ENCODE measurements around the gene ABCA2. TPM values are rescaled to one million over a fixed set of nuclear protein-coding genes. Genes with fewer than 3 reads are reported as not detected.

The ABCA2 gene
- total RNA-seq, 1 donor from 2014 or later = 45.0 TPM

DNA sequence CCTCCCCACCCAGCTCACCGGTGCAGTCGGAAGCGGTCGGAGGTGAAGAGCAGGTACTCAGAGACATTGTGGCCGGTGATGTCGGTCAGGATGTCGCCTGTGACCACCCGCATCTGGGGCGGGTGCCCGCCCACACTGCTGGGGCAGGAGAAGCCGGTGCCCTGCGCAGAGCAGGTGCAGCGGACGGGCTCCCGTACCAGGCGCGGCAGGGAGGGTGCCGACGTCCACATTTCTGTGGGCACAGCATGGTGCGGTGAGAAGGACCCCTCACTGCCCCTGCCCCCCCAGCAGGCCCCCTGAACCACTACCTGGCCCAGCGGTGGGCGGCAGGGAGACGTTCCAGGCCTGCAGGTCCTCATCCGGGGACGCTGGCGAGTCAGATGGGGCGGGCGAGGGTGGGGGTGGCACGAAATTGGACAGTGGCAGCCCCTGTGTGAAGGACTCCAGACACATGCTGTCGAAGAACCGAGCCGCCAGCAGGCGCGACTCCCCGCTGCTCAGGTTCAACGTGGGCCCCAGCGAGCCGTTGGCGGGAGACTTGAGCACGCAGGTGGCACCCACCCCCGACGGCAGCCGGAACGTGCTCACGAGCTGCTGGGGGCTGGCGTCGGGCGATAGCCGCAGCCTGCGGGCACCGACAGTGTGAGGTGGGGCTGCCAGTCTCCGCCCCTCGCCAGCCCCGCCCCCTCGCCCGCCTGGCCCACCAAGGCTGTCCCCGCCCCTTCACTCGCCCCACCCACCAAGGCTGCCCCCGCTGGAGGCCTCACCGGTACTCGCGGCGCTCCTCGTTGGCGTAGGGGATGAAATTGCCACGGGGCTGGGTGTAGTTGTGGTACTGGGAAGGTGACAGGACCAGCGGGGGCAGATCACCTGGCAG is 15.1 kb downstream of the ABCA2 start:
- H3K4me1 ChIP-seq = no peaks in the 10 kb centered on the region
- DNase-seq (no peak), ATAC-seq (no peak)
- no peak for TF ChIP-seq CTCF (IDR thresholded peaks at IDR 0.05)
- H3K27ac ChIP-seq = no peak overlapping the region
- H3K27me3 ChIP-seq (ENCODE audit: low read depth) = no peaks in the 10 kb centered on the region
- intact Hi-C loops (cut with DNase I) = no loop called here
- no peak overlapping the region for H3K4me3 ChIP-seq
- H3K9me3 ChIP-seq = no peaks in the 10 kb centered on the region
- H3K36me3 ChIP-seq = peaks cover 48% of the 10 kb centered on the region

DNA sequence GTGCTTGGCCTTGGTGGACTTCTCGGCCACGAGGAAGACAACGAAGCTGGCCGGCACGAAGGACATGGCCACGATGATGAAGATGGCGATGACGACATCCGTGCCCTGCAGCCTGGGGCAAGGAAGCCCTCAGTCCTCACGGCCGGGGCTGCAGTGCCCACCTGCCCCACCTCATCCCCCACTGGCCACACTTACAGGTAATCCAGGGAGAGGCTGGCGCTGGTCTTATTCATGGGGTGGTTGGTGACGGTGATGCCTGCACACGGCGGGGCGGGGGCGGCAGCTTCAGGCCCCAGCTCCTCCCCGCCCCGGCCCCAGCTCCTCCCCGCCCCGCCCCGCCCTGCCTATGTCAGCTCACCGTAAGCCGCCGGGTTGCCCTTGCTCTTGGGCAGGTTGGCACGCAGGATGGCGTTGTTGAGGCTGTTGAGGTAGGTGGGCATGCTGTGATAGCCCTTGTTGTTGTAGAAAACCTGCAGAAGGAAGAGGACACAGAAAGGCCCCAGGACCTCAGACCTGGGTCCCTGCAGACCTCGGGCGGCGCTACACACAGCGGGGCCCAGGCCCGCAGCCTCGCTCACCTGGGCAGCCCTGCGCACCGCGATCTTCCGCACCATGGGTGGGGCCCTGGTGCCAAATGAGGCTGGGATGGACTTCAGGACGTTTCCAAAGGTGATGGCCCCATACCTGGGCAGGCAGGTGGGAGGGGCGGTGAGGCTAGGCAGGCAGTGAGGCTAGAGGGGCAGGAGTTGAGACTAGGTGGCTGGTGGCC is 15.9 kb downstream of the ABCA2 start:
- Histone ChIP-seq H3K36me3 (peaks cover 40% of the 10 kb centered on the region), H3K4me3 (no peak overlapping the region), H3K27me3 (ENCODE audit: low read depth) (no peaks in the 10 kb centered on the region), H3K27ac (no peak overlapping the region), H3K4me1 (peaks cover 7% of the 10 kb centered on the region), H3K9me3 (no peaks in the 10 kb centered on the region)
- intact Hi-C loops (cut with DNase I) = no loop called here
- ATAC-seq = no peak
- no peak for DNase-seq
- TF ChIP-seq CTCF (IDR thresholded peaks at IDR 0.05) = no peak

DNA sequence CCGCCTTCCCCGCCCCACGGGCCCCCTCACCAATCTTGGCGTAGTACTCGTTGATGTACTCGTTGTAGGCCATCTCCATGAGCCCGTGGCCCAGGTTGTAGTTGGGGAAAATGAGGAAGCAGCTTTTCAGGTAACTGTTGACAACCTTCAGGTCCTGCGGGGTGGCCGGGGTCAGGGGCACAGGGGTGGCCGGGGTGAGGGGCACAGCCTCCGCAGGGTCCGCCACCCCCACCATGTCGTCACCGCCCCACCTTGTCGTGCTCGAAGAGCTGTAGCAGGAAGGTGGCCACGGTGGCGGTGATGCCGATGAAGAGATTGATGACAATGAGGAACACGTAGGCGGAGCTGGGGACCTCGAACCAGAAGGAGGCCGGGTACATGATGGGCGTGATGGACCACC is 16.9 kb downstream of the ABCA2 start:
- ATAC-seq (no peak), DNase-seq (no peak)
- Histone ChIP-seq H3K9me3 (no peaks in the 10 kb centered on the region), H3K27ac (no peak overlapping the region), H3K4me1 (peaks cover 9% of the 10 kb centered on the region), H3K4me3 (no peak overlapping the region), H3K27me3 (ENCODE audit: low read depth) (no peaks in the 10 kb centered on the region), H3K36me3 (peaks cover 31% of the 10 kb centered on the region)
- intact Hi-C loops (cut with DNase I) = no loop called here
- no peak for TF ChIP-seq CTCF (IDR thresholded peaks at IDR 0.05)

DNA sequence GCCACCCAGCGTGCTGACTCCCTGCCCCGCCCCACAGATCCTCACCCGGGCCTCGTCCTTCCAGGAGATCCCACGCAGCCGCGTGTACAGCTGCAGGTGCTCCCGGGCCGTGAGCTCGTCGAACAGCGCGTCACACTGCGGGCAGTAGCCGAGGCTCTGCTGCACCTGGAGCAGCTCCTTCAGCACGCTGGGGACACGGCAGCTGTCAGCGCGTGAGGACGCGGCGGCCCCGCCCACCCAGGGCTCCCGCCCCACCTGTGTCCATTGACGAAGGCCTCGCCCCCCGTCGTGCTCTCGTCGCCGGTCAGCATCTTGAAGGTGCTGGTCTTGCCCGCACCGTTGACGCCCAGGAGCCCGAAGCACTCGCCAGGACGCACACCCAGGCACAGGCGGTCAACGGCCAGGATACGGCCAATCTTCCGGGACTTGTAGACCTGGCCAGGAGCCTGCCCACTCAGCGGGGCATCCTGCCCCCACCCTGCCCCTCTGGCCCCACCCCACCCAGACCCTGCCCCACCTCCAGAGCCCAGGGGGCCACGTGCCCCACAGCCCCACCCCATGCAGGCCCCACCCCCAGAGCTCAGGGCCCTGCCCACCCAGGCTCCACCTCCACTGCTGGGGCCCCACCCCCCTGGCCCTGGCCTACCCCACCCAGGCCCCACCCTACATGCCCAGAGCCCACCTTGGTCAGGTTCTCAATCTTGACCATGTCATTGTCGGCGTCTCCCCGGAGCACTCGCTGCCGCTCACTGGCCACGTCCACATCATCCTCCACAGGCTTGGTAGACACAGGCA is 17.9 kb downstream of the ABCA2 start:
- peaks cover 9% of the 10 kb centered on the region for H3K4me1 ChIP-seq
- H3K27ac ChIP-seq = no peak overlapping the region
- H3K36me3 ChIP-seq = peaks cover 21% of the 10 kb centered on the region
- no peak overlapping the region for H3K4me3 ChIP-seq
- intact Hi-C loops (cut with DNase I) = no loop called here
- no peaks in the 10 kb centered on the region for H3K27me3 ChIP-seq (ENCODE audit: low read depth)
- TF ChIP-seq CTCF (IDR thresholded peaks at IDR 0.05) = no peak
- H3K9me3 ChIP-seq = no peaks in the 10 kb centered on the region
- no peak for DNase-seq
- ATAC-seq = no peak

- ATAC-seq = no peak
- intact Hi-C loops (cut with DNase I) = no loop called here
- DNase-seq = no peak
- Histone ChIP-seq H3K27me3 (ENCODE audit: low read depth) (no peaks in the 10 kb centered on the region), H3K27ac (no peak overlapping the region), H3K36me3 (peaks cover 20% of the 10 kb centered on the region), H3K4me1 (peaks cover 9% of the 10 kb centered on the region), H3K9me3 (no peaks in the 10 kb centered on the region), H3K4me3 (no peak overlapping the region)
- no peak for TF ChIP-seq CTCF (IDR thresholded peaks at IDR 0.05)
These were observed 18.8 kb downstream of the ABCA2 start for GRCh38 chr9:137009217-137009616.

All from lower lobe of right lung (tissue), 2 donors.